GM20431 (cell line): ENCODE measurements around the gene TBL3.

Source experiments
- in situ Hi-C: fragments of 300-500 bp; cut with MseI, MboI; formaldehyde crosslinking; loops from one replicate; pipeline ENCODE4 v1.15.0; 2020; ENCODE audit warnings: low sequenced_read_pairs; ENCODE audit not compliant: unreplicated experiment

TBL3 gene

GRCh38 chr16:1971796-1972489 is at the start of gene TBL3:
TSS of gene TBL3 (plus strand) at chr16:1972053. CDS start at chr16:1972165, 112 bp downstream.
- in situ Hi-C loops: no loop called here

GRCh38 chr16:1922357-1922756 is 49.5 kb upstream of the TBL3 start:
- in situ Hi-C loops: no loop called here

DNA sequence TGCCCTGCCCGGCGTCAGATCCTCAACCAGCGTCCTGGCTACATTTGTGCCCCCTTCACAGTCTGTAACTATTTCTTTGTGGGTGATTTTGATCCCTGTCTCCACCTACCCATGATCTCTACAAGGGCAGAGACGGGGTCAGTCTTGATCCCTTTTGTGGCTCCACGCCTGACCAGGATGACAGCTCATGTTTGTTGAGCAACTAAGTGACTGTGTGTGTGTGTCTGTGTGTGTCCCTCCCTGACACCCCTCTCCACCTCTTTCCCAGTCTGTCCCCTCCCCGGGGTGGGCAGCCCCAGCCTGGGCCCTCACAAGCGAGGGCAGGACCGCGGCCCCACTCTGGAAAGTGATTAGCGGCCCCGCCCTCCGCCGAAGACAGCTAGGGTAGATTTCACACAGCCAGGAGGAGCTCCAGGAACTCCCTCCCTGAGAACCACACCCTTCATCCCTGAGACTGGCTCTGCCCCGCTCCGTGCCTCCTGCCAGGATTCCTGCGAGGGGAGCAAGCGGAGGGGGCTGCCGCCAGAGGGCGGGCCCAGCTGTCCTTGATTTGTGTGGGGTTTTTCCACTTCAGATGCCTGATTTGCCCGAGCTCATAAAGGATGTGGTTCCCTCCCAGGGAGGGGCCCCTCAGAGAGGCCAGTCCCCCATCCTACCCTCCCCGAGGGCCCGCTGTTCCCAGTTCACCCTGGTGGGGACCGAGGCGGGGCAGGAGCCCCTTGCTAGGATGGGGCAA is 48.4 kb upstream of the TBL3 start:
- in situ Hi-C loops: no loop called here

DNA sequence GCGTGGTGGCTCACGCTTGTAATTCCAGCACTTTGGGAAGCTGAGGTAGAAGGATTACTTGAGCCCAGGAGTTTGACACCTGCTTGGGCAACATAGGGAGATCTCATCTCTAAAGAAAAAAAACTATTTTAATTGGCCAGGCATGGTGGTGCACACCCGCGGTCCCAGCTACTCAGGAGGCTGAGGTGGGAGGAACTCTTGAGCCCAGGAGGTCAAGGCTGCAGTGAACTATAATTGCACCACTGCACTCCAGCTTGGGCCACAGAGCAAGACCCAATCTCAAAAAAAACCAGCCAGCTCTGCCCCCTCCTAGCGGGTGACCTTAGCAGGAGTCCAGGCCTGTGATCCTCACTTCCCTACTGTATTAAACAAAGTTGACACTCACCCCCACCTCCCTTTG is 47.8 kb upstream of the TBL3 start:
- in situ Hi-C loops: no loop called here

GRCh38 chr16:1926271-1926670 is 45.6 kb upstream of the TBL3 start:
- in situ Hi-C loops: no loop called here

DNA sequence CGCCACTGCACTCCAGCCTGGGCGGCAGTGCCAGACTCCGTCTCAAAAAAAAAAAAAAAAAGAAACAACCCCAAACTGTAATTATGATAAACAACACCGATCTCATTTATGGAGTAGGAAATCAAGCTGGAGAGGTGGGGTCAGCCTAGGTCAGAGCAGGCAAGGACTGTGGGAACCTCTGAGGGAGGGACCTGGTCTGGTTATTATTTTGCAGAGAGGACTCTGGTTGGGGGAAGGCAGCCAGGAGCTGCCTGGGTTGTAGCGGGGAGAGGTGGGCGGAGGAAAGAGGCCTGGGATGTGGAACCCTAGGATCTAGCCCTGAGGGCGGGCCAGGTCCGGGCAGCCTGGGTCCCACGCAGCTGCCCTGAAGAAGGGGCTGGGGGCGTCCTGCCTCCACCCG is 42.7 kb upstream of the TBL3 start:
- in situ Hi-C loops: no loop called here

DNA sequence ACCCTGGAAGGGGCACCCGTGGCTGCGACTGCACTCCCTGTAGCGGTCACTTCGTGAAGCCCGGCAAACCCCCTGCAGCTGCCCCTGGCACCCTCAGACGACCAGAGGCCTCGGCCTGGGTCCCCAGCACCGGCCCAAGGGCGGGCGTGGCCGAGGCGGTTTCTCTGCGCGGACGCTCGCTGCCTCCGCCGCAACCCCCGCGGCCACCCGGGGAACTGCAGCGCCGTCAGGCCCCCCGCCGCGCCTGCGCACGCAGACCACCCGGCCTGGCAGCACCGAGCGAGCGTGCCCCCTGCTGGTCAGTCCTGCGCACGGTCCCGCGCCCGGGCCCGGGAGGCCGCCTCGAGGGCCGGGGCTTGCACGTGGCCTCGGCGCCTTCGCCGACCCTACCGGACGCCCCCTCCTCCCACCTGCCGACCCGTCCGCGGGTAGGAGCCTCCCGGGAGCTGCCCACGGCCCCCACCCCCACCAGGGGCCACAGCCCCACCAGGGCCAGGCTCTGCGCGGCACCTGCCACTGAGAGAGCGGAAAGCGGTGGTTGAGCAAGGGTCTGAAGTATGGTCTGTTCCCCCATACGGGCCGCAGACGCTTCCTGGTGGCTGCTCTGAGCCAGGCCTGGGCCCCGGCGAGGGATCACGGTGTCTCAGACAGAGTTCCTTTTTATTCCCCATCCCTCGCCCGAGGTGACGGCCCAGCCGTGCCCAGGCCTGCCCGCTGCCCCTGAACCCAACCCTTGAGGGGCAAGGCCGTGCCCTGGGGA is 42.1 kb upstream of the TBL3 start:
- in situ Hi-C loops: loop anchor here (10.0 kb wide), 1 partner anchor 65 kb away; no protein-coding TSS in a partner anchor

GRCh38 chr16:1930338-1930720 is 41.5 kb upstream of the TBL3 start:
- in situ Hi-C loops: loop anchor here (10.0 kb wide), 1 partner anchor 66 kb away; no protein-coding TSS in a partner anchor

DNA sequence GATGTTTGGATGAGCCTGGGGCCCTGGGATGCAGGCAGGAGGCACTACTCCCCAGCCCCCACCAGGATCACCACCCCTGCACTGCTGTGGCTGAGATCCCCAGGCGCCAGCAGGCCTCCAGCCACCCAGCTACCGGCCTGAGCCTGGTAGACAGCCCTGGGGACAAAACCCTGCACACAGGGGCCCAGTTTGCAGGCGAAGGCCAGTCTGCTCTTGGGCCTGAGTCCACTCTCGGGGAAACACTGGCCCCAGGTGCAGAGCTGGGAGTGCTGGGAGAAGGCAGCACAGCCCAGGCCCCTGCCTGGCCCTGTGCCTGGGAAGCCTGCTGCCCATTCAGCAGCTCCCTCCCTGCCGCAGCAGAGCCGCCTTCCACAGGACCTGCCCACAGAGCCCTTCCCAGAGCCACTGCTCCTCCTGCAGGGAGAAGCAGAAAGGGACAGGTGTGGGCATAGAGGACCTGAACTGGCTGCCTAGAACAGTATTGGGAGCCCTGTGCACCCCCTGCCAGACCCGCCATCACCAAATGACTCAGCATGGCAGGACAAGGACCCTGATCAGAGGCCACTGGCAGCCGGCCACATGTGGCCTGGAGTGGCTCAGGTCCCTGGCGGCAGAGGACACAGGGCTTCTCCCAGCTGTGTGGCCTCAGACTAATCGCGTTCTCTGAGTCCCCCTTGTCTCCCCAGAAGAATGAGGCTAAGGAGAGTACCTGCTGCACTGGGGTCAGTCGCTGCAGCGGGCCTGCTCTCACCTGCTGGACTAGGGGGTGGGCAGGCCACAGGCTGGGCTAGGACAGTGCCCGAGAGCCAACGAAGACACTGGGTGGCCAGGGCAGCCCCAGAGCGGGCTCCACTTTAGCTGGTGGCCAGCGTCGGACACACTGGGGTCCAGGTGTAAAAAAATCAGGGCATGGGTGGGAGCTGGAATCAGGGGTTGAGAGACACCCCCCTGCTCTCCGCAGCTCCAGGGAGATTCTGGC is 39.5 kb upstream of the TBL3 start:
- in situ Hi-C loops: loop anchor here (10.0 kb wide), 1 partner anchor 68 kb away; no protein-coding TSS in a partner anchor

DNA sequence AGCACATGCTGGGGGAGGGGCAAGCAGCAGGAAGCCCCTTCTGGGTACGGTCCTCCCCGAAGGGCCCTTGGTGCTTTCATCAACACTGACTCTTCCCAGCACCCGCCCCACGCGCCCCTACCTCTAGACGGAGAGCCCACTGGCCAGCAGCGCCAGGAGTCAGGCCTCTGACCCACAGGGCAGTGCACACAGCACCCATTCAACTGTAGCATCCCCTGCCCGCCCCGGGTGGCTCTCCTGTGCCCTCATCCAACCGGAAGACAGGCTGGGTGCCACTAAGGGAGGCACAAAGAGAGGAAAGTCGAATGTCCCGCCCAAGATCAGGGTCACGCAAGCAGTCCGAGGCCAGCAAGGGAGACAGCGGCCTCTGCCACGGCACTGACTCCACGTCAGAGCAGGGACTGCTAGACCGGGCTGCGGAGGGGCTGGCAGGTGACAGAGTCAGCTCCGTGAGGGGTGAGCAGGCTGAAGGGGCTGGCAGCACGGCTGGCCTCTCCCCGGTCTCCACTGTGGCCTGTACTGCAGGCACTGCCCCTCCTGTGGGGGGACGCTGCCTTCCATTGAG is 38.7 kb upstream of the TBL3 start:
- in situ Hi-C loops: loop anchor here (10.0 kb wide), 1 partner anchor 68 kb away; no protein-coding TSS in a partner anchor

GRCh38 chr16:1936945-1937479 is 34.8 kb upstream of the TBL3 start:
- in situ Hi-C loops: loop anchor here (10.0 kb wide), 1 partner anchor 72 kb away; no protein-coding TSS in a partner anchor

- in situ Hi-C loops: loop anchor here (10.0 kb wide), 1 partner anchor 74 kb away; no protein-coding TSS in a partner anchor
Measured at GRCh38 chr16:1938316-1938715, 33.5 kb upstream of the TBL3 start.

DNA sequence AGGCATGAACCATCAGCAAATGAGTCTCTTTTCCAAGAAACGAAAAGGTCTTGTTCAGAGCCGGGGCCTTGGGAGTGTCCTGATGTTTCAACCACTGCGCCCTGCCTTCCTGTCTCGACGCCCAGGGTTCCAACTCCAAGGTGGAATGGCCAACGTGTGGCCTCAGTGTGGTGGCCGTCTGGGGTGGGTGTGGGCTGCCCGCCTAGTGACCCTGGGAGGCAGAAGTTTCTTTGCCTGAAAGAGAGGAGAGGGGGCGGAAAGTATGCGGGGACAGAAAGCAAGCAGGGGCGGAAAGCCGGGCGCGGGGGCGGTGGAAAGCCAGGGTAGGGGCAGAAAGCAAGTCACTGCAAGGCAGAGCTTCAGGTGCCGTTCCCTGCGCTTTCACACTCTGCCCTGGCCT is 32.9 kb upstream of the TBL3 start:
- in situ Hi-C loops: loop anchor here (10.0 kb wide), 1 partner anchor 74 kb away; no protein-coding TSS in a partner anchor

GRCh38 chr16:1939833-1940232 is 32.0 kb upstream of the TBL3 start:
- in situ Hi-C loops: loop anchor here (10.0 kb wide), 1 partner anchor 75 kb away; no protein-coding TSS in a partner anchor

GRCh38 chr16:1940273-1941161 is 31.3 kb upstream of the TBL3 start:
- in situ Hi-C loops: no loop called here

DNA sequence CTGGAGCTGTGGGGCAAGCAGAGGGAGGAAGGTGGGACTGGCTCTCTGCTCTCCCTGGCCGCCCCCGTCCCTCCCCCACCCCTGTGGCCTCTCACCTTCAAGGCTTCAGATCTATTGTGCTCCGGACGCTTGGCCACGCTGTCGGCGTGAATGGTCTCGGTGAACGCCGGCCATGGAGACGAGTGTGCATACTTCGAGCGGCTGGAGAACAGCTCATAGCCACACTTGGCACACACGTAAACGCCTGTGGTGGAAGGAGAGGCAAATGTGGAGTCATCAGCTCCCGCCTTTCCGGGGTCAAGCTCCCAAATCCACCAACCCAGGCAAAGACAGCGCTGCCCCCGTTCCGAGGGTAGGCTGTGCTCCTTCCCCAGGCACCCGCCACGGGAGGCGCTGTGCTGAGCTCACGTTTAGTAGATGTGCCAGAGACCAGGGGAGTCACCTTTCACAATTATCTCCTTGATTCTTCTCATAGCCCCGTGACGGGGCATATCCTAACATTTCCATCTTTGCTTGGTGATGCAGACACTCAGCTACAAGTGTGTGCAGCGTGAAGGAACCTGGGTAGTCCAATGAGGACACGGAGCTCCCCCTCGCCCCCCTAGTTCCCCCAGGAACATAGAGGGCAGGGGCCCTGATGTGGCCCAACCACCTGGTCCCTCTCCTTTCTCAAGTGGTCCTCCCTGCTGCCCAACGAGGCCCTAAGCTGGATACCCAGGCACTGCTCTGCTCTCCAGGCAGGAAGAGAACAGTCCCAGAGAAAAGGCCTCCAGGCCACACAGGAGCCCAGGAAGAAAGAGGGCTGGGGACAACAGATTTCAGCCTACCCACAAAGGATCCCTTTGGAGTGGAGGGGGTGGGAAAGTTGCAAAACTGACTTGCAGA is 30.4 kb upstream of the TBL3 start:
- in situ Hi-C loops: no loop called here
